Left renal pelvis (tissue), 4 donors: ENCODE measurements around the gene SCN5A. TPM values are rescaled to one million over a fixed set of nuclear protein-coding genes. Genes with fewer than 3 reads are reported as not detected.

Experiments used
- DNase-seq, 4 donors: peaks; one replicate each; pipeline ENCODE4 v3.0.0-alpha.2; 2013; ENCODE audit warnings: low read depth in 4 of 4, low spot score in 3 of 4
- polyA plus RNA-seq, 4 donors: library from polyadenylated mRNA; unstranded; fragments of 120-200 nt; gene quantifications; one replicate each; pipeline ENCODE4 v1.2.1, GENCODE V29; 2013; ENCODE audit not compliant: insufficient read length in 4 of 4

Gene SCN5A
- polyA plus RNA-seq, 4 donors, result 0.89 to 2.0 (median 1.0) TPM

DNA sequence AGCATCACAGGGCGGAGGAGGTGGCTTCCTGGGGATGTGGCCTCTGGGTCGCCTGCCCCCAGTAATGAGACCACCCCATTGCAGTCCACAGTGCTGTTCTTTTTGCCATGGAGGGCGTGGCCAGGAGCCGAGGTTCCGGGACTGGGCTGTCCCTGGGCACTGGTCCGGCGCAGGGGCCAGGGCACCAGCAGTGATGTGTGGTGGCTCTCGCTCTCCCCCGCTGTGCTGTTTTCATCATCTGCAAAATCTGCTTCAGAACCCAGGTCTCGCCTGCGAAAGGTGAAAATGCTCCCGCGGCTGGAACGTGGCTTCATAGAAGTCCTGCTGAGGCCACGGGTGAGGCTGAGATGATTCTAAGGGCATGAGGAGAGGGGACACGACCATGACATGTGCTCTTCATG lies 45.8 kb downstream of the SCN5A start:
- DNase-seq, result no peak

DNA sequence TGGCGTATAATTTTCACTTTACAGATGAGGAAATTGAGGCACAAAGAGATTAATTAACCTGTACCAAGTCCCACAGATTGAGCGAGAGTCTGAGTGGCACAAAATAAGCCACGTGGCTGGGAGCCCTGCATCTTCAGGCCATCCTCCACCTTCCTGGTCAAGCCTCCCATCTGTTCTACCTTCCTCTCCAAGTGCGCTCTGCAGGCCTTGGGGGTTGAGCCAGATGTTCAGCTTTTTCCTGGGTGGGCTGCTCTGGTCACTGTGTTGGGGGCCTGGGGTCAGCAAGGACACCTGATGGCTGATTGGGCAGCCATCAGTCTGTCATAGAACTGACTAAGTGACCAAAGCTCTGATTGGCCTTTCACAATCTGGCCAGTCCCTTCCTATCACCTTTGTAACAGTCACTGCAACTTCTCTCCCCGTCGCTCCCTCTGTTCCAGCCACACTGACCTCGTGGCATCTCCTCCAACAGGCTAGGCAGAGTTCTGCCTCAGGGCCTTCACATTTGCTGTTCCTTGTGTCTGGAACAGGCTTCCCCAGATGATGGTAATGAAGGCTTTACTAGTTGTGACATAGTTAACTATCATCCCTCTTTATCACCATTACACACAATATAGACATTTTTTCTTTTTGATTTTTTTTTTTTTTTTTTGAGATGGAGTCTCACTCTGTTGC lies 46.8 kb downstream of the SCN5A start:
- DNase-seq, result no peak

- DNase-seq, result no peak
Measured at GRCh38 chr3:38601956-38602550, 47.4 kb downstream of the SCN5A start.

DNA sequence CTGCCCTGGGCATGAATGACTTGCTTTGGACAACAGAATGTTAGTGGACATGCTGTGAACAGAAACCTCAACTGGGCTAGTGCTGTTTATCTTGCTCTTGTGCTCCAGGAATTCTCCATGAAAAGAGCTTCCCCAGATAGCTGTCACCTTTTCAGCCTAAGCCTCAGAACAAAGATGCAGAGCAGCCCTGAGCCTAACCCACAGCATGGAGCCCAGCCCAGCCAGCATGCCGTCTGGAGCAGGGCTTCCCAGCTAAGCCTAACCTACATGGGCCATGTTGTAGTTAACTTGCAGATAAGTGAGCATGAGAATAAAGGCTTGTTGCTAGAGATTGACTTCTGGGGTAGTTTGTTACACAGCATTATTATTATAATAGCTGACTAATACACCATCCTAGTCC lies 48.9 kb downstream of the SCN5A start:
- DNase-seq, result no peak

DNA sequence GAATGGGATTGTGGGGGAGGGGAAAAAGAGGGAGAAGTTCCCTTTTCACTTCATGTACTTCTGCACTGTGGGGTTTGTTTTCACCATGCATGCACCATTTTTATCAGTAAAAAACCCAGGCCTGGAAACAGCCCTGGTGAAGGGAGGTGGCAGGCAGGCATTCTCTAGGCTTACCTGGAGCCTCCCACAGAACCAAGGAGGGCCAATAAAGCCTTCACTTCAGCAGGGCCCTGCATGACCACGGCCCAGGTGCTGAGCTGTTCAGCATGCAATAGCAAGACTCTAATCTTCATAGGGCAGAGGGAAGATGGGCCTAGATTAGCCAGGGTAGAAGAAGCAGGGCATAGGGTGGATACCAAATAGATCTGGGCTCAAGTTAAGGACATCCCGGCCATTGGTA lies 49.6 kb downstream of the SCN5A start:
- DNase-seq, result no peak

DNA sequence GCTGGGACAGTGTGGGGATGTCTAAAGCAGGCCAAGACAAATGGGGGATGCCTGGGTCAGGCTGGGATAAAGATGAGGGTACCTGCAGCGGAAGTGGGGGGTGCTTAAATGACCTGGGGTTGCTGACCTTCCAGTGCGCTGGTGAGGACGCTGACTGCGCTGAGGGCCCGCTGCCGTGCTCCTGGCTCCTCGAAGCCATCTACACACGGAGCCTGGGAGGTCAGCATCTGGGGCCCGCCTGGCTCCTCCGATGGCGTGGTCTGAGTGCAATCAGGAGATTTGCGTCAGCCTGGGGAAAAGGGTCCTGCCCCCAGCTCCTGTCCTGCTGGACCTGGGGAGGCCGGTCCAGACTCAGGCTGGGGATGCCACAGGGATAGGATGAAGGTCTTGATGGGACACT lies 50.7 kb downstream of the SCN5A start:
- no peak for DNase-seq

DNA sequence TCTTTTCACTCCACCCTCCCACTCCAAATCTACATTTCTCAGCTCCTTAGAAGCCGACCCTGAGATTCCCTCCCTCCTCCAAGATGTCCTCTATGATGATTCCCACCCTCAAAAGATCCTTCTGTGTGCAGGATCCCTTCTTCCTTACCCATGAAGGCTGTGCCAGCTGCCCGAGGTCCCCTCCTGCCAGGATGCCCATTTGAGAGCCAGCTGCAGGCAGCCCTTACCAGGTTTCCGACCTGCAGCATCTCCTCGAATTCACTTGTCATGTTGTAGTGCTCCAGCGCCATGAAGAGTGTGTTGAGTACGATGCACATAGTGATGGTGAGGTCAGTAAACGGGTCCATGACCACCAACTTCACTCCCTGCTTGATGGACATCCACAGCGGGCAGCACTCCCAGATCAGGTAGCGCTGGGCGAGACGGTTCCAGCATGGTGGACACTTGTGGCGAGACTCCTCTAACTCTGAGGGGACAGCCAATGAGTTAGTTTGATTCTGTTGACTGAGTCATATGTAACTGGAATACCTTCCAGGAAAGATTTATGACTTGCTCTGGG lies 51.9 kb downstream of the SCN5A start:
- no peak for DNase-seq

- no peak for DNase-seq
Measured at GRCh38 chr3:38595393-38595792, 54.1 kb downstream of the SCN5A start.

DNA sequence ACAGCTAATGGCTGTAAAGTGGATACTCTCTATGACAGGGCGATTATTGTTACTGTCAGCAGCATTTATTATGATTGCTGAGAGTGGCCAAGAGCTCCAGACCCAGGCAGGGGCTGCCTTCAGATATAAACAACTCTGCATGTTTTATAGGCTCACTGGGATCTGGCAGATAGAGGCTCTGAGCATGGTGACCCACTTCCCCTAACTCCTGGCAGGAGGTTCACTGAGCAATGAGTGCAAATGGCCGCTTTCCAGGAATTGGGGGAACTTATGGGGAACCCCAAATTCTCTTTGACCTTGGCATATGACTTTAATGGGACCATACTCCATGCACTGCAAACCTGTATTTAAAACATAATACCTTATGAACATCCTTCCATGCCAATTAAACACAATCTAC lies 59.0 kb downstream of the SCN5A start:
- DNase-seq, result no peak

GRCh38 chr3:38588995-38589937 lies 60.2 kb downstream of the SCN5A start:
- no peak for DNase-seq

DNA sequence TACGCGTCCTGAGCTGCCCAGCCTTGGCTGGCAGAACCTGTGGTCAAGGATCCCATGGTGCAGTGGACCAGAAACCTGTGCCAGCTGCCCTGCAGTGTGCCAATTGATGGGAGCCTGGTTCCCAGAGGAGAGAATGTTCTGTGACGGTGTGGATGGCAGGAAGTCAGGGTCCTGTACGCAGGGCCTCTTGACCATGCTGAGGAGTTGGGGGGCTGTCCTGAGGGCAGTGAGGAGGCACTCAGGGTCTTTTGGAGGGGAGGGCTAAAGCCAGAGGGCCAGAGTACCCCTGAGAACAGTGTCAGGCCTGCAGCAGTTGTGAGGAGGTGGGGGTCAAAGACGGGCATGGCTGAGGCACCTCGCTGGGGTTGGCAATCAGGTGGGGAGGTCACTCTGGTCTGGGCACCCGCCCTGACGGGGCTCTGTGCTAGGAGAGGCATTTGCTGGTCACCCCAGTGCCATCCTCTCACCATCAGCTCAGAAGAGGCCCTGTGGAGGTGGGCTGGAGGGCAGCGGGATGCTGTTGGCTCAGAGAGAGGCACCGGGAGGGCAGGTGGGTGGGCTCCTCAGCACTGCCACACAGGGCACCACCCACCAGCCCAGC lies 61.0 kb downstream of the SCN5A start:
- DNase-seq, result no peak

- DNase-seq, result no peak
Measured at GRCh38 chr3:38587548-38588131, 61.8 kb downstream of the SCN5A start.

DNA sequence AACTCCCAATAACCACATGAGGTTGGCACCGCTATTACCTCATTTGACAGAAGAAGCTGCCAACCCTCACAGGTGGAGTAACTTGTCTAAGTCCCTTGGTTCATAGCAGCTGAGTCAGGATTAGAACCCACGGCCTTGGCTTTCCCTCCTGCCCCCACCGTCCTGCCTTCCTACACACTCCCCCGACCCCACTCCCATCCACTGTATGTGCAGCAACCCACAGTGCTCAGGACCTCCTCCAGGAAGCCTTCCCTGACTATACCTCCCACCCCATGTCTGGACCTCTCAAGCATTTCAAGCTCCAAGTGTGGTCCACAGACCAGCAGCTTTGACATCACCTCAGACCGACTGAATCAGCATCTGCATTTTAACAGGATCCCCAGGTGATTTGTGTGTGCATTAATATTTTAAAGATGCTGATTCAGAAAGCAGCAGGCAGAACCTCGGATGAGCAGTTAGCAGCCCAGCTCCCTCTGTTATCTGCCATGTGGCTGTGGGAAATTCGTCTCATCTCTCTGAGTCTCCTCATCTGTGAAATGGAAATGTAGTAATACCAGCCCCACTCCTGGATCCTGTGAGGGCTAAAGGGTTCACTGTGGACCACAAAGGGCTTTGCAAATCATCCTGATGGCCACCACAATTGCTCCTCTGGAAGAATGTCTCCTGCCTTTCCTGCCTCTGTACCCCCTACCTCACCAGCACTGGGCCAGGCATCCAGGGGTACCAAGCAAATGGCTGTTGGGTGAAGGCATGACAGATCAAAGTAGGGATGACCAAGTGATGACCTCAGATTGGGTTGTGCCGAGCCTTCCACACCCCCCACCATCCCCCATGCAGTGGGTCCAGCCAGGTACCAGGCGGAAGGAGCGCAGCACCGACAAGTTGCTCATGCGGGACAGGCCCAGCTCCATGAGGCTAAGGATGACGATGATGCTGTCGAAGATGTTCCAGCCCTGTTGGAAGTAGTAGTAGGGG lies 62.7 kb downstream of the SCN5A start:
- no peak for DNase-seq

DNA sequence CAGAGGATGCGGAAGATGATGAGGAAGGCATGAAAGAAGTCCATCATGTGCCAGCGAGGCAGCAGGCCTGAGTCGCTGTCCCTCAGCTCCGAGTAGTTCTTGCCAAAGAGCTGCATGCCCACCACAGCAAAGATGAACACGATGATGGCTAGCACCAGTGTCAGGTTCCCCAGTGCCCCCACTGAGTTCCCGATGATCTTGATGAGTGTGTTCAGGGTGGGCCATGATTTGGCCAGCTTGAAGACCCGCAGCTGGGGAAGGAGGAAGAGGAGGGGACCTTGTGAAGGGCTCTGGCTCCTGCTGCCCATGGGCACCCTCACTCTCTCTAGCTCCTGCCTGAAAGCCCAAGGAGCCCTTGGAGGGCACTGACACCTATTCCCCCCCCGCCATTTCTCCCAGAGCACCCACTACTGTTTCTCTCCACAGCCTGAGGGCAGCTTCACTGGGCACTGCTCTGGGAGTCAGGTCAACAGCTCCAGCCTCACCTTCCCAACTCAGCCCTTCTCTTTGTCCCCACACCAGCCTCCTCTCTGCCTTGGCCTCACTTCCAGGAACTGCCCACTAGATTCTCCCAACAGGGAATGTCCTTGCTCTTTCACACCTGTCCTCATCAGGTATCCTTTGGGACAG lies 63.6 kb downstream of the SCN5A start:
- no peak for DNase-seq

- no peak for DNase-seq
Measured at GRCh38 chr3:38583688-38584087, 65.8 kb downstream of the SCN5A start.

DNA sequence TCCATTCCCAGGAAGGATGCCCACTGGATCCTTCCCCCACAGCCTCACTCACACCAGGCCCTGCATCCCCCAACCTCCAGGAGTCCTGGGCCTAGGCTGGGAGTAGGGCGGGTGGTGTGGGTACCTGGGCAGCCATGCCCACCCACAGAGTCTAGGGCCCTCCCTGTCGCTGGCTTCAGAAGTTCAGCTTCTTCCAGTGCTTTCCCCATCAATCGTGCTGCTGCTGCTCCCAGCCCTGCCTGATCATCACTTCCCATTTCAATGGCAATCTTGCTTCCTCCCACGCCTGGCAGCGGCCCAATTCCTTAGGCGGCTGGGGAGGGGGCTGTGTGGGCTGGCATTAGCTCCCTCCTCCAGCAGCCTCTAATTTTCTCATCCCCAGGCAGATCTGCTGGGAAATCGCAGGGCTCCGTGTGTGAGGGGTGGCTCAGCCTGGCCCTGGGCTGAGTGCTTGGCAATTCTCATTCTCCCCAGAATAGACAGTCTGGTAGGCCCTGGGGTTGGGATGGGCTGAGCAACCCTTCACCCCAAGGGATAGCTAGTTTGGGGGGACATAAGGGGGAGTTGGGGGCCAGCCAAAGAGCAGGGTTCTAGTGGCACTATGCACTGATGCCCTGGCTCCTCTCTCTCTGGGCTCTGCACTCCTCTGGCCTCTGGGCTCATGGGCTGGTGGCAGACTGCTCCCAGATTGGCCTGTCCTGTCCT lies 66.4 kb downstream of the SCN5A start:
- no peak for DNase-seq

DNA sequence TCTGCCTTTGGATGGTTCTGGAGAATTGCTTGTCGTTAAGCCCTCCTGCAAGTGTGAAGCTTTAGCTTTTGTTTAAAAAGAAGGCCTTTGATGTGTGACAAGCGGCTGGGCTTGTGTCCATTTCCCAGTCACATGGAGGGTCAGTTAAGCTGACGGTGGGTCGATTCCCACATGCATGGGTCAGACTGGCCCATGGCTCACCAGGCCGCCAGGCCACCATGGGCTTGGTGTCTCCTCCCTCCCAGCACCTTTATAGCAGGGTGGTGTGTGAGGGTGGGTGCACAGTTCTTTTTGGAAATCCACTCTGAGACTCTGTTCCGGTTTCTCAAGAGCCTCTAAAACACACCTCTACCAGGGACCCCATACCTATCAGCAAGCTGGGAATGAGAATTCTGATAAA lies 67.2 kb downstream of the SCN5A start:
- no peak for DNase-seq

GRCh38 chr3:38581774-38582173 lies 67.7 kb downstream of the SCN5A start:
- no peak for DNase-seq
